OCI-LY7 (cell line): ENCODE results near the gene SRP9. TPM values are rescaled to one million over a fixed set of nuclear protein-coding genes. Genes with fewer than 3 reads are reported as not detected.

ENCODE experiments used
- BruUV-seq: library from RNA; stranded (reverse); fragments of 400-500 nt; replicated peaks from 2 replicates; lab custom pipeline; 2021; lab: Mats Ljungman, UMichigan
- CTCF ChIA-PET: fragments of 300-600 bp; sonication (Branson Sonifier 250); formaldehyde crosslinking; loops from one replicate; lab custom pipeline; 2022; ENCODE audit warnings: antibody characterized with exemption; ENCODE audit not compliant: unreplicated experiment; lab: Charles Lee
- POLR2A ChIA-PET: fragments of 300-600 bp; sonication (Branson Sonifier 250); formaldehyde crosslinking; loops from one replicate; lab custom pipeline; 2022; ENCODE audit warnings: antibody characterized with exemption; lab: Charles Lee
- DNase-seq: peaks from one replicate; pipeline ENCODE4 v3.0.0-alpha.2; 2015; ENCODE audit warnings: low spot score
- H2AFZ ChIP-seq: fragments of 200-600 bp; sonication (generic), shearing (Covaris generic); 2 replicates; pipeline ENCODE4 v1.6.1; 2014; ENCODE audit warnings: mild to moderate bottlenecking, antibody characterized with exemption, low read length, moderate library complexity
- H3K27ac ChIP-seq: fragments of 200-600 bp; sonication (generic); 2 replicates; pipeline ENCODE4 v1.5.1; 2014; ENCODE audit warnings: mixed run types, low read depth, mild to moderate bottlenecking, moderate library complexity, low read length, inconsistent platforms; ENCODE audit not compliant: poor library complexity, severe bottlenecking
- H3K36me3 ChIP-seq: fragments of 200-600 bp; sonication (generic); 2 replicates; pipeline ENCODE4 v1.6.1; 2014; ENCODE audit warnings: mild to moderate bottlenecking, antibody characterized with exemption, low read length, moderate library complexity, mixed read lengths; ENCODE audit not compliant: insufficient read depth
- H3K4me1 ChIP-seq: fragments of 200-600 bp; sonication (generic); 2 replicates; pipeline ENCODE4 v1.5.1; 2014; ENCODE audit warnings: mild to moderate bottlenecking, low read length; ENCODE audit not compliant: insufficient read depth, poor library complexity, severe bottlenecking
- H3K4me2 ChIP-seq: fragments of 200-600 bp; sonication (generic); 2 replicates; pipeline ENCODE4 v1.6.1; 2014; ENCODE audit warnings: mild to moderate bottlenecking, low read length
- H3K4me3 ChIP-seq: fragments of 200-600 bp; sonication (generic); 2 replicates; pipeline ENCODE4 v1.5.1; 2014; ENCODE audit warnings: mild to moderate bottlenecking, low read depth, low read length; ENCODE audit not compliant: poor library complexity, severe bottlenecking
- H3K79me2 ChIP-seq: fragments of 200-600 bp; sonication (generic); 2 replicates; pipeline ENCODE4 v1.6.1; 2016; ENCODE audit warnings: low read depth, mild to moderate bottlenecking, low read length, moderate library complexity, mixed read lengths; ENCODE audit not compliant: insufficient read depth
- H3K9me2 ChIP-seq: fragments of 200-600 bp; sonication (generic); 2 replicates; pipeline ENCODE4 v1.6.1; 2016; ENCODE audit warnings: mild to moderate bottlenecking, low read length, mixed read lengths; ENCODE audit not compliant: insufficient read depth
- H3K9me3 ChIP-seq: fragments of 200-600 bp; sonication (generic); 2 replicates; pipeline ENCODE4 v1.6.1; 2014; ENCODE audit warnings: mild to moderate bottlenecking, mixed run types, low read length, mixed read lengths
- H4K20me1 ChIP-seq: fragments of 200-600 bp; sonication (generic); 2 replicates; pipeline ENCODE4 v1.6.1; 2014; ENCODE audit warnings: mild to moderate bottlenecking, antibody characterized with exemption, low read length, moderate library complexity, mixed read lengths; ENCODE audit not compliant: insufficient read depth
- EZH2phosphoT487 ChIP-seq: fragments of 200-600 bp; sonication (generic); IDR thresholded peaks from 2 replicates; pipeline ENCODE4 v1.6.1; 2018; ENCODE audit warnings: low read depth, borderline replicate concordance, mild to moderate bottlenecking, mixed run types, antibody characterized with exemption, low read length, moderate library complexity, mixed read lengths
- intact Hi-C: fragments of 100-400 bp; cut with micrococcal nuclease; formaldehyde crosslinking; loops from one replicate; pipeline ENCODE4 v1.10.0; 2022; ENCODE audit not compliant: unreplicated experiment
- total RNA-seq, 2 experiments: library from RNA; depleted of rRNA in 1 of 2; stranded (reverse); fragments of >200 nt in 1 of 2; shearing (Covaris generic) in 1 of 2; gene quantifications; 2 replicates each; pipeline ENCODE4 v1.2.3, GENCODE V29; 2014 to 2022
- TF ChIP-seq, protein P1 (sequence below): fragments of 200-600 bp; sonication (generic); conservative IDR thresholded peaks from 2 replicates; pipeline ENCODE4 v1.5.1; 2014; ENCODE audit warnings: mild to moderate bottlenecking, antibody characterized with exemption, low read length, moderate library complexity, mixed read lengths

Gene SRP9
- total RNA-seq, 2 experiments from 2014 or later = 221 to 306 TPM

DNA sequence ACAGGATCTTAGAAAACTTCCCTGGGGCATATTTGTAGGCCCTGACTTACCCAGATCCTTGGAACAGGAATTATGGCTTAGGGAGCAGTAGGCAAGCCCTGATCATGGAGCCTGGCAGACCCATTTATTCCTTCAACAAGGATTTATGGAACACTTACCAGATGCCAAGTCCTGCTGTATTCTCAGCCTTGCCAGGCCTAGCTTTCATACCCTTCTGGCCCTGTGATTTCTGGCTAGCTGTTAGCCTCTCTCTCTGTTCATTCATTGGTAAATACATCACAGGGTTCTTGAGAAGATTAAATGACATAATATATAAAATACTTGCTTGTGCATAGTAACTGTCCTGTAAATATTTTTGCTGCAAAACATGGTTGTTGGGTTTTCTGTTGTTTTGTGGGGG is 32.4 kb upstream of the SRP9 start:
- Histone ChIP-seq H3K79me2 (no peaks in the 10 kb centered on the region), H3K27ac (no peak overlapping the region), H3K9me2 (no peaks in the 10 kb centered on the region), H3K9me3 (no peaks in the 10 kb centered on the region), H3K4me2 (no peak overlapping the region), H3K4me1 (no peaks in the 10 kb centered on the region), H3K36me3 (no peaks in the 10 kb centered on the region), H3K4me3 (no peak overlapping the region), H2AFZ (no peak overlapping the region), H4K20me1 (no peaks in the 10 kb centered on the region)
- intact Hi-C loops = no loop called here
- BruUV-seq = no TSS peak
- CTCF ChIA-PET = no interaction called here
- POLR2A ChIA-PET = interaction anchor here (0.9 kb wide), 1 partner anchor 12 kb away, joined by 4 read pairs; no protein-coding TSS in a partner anchor
- no peak for DNase-seq
- TF ChIP-seq, protein P1, sequence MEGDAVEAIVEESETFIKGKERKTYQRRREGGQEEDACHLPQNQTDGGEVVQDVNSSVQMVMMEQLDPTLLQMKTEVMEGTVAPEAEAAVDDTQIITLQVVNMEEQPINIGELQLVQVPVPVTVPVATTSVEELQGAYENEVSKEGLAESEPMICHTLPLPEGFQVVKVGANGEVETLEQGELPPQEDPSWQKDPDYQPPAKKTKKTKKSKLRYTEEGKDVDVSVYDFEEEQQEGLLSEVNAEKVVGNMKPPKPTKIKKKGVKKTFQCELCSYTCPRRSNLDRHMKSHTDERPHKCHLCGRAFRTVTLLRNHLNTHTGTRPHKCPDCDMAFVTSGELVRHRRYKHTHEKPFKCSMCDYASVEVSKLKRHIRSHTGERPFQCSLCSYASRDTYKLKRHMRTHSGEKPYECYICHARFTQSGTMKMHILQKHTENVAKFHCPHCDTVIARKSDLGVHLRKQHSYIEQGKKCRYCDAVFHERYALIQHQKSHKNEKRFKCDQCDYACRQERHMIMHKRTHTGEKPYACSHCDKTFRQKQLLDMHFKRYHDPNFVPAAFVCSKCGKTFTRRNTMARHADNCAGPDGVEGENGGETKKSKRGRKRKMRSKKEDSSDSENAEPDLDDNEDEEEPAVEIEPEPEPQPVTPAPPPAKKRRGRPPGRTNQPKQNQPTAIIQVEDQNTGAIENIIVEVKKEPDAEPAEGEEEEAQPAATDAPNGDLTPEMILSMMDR = no peak
- TF ChIP-seq EZH2phosphoT487 = no peak

DNA sequence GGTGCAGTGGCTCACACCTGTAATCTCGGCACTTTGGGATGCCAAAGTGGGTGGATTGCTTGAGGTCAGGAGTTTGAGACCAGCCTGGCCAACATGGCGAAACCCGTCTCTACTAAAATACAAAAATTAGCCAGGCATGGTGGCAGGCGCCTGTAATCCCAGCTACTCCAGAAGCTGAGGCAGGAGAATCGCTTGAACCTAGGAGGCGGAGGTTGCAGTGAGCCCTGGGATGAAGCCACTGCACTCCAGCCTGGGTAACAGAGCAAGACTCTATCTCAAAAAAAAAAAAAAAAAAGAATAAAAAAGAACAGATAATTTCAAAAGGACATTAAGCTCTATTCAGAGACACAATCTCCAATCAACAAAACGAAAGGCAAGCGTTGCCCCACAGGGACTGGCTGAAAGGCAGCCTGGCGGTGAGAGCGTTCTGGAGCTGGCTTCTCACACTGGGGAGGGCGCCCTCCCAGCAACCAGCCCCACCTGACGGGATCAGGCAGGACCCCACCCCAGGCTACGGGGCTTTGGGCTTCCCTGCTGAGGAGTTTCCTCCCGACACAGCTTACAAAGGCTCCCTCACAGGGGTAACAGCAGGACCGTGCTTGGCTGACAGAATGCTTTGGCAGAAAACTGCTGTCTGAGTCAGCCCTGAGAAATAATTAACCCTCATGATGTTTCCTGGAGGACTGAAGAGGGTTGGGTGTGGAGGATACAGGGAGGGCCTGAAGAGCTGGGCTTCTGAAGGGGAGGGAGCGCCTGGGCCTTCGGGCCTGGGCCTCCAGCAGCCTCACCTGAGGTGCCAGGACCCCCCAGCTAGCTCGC is 31.1 kb upstream of the SRP9 start:
- H4K20me1 ChIP-seq = no peaks in the 10 kb centered on the region
- no peaks in the 10 kb centered on the region for H3K36me3 ChIP-seq
- no TSS peak for BruUV-seq
- ChIA-PET POLR2A (interaction anchor here (0.6 to 1.1 kb wide), 7 partner anchors 10 to 761 kb away, joined by 4 to 7 read pairs (median 6); no protein-coding TSS in a partner anchor), CTCF (interaction anchor here (0.6 kb wide), 2 partner anchors 159 to 494 kb away, joined by 4 read pairs; no protein-coding TSS in a partner anchor)
- no peaks in the 10 kb centered on the region for H3K9me3 ChIP-seq
- no peak overlapping the region for H3K27ac ChIP-seq
- H3K79me2 ChIP-seq = no peaks in the 10 kb centered on the region
- H3K4me3 ChIP-seq = no peak overlapping the region
- DNase-seq = no peak
- H3K4me1 ChIP-seq = peaks cover under 1% of the 10 kb centered on the region
- no peaks in the 10 kb centered on the region for H3K9me2 ChIP-seq
- H3K4me2 ChIP-seq = no peak overlapping the region
- intact Hi-C loops = no loop called here
- H2AFZ ChIP-seq = no peak overlapping the region
- TF ChIP-seq, protein P1 = no peak
- no peak for TF ChIP-seq EZH2phosphoT487

DNA sequence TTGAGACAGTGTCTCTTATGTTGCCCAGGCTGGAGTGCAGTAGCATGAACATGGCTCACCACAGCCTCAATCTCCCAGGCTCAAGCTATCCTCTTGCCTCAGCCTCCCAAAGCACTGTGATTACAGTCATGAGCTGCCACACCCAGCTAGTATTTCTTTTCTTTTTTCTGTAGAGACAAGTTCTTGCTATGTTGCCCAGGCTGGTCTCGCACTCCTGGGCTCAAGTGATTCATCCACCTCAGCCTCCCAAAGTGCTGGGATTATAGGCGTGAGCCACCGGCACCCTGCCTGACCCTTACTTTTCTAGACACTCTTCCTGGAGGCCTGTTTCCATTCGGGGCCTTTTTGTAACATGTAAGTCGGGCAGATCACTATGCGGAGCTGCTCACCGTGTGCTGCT is 30.1 kb upstream of the SRP9 start:
- DNase-seq = no peak
- Histone ChIP-seq H3K79me2 (no peaks in the 10 kb centered on the region), H3K9me2 (no peaks in the 10 kb centered on the region), H2AFZ (no peak overlapping the region), H3K36me3 (no peaks in the 10 kb centered on the region), H4K20me1 (no peaks in the 10 kb centered on the region), H3K27ac (no peak overlapping the region), H3K4me3 (no peak overlapping the region), H3K9me3 (no peaks in the 10 kb centered on the region), H3K4me2 (no peak overlapping the region), H3K4me1 (peaks cover 10% of the 10 kb centered on the region)
- TF ChIP-seq EZH2phosphoT487 = no peak
- TF ChIP-seq, protein P1 = no peak
- intact Hi-C loops = no loop called here
- POLR2A ChIA-PET = interaction anchor here (0.6 to 1.2 kb wide), 6 partner anchors 10 to 762 kb away, joined by 3 to 7 read pairs (median 5); no protein-coding TSS in a partner anchor
- BruUV-seq = no TSS peak
- CTCF ChIA-PET = interaction anchor here (0.6 kb wide), 1 partner anchor 158 kb away, joined by 4 read pairs; no protein-coding TSS in a partner anchor
